ENCODE results near the gene KDM2B.

Gene KDM2B

GRCh38 chr12:121509339-121509738 is 71.5 kb downstream of the KDM2B start:
- Histone ChIP-seq H2BK15ac (ENCODE audit: low read depth, poor library complexity, severe bottlenecking) (no peak overlapping the region), H3K79me1 (replicated peaks; ENCODE audit: low read length, poor library complexity, severe bottlenecking) (no peaks in the 10 kb centered on the region), H3K9me3 (ENCODE audit: control insufficient read depth, low read length) (no peaks in the 10 kb centered on the region), H3K14ac (ENCODE audit: low read length in 2 of 2) (no peak overlapping the region), H3K18ac (ENCODE audit: low read depth in 1 of 2, low read length in 2 of 2) (no peak overlapping the region), H3K9ac (ENCODE audit: low read length) (no peak overlapping the region), H3K23ac (ENCODE audit: low read length in 2 of 2) (no peak overlapping the region), H2BK120ac (ENCODE audit: low read depth, low read length) (no peak overlapping the region), H4K8ac (ENCODE audit: low read length) (no peak overlapping the region), H2BK12ac (ENCODE audit: low read length in 2 of 2) (no peak overlapping the region), H4K91ac (ENCODE audit: low read length) (no peak overlapping the region), H3K4me1 (ENCODE audit: control insufficient read depth, insufficient read depth, low read depth, low read length) (peaks cover 7% of the 10 kb centered on the region), H3K4me3 (ENCODE audit: insufficient read depth in 1 of 2, low read depth in 1 of 2, low read length in 2 of 2) (no peak overlapping the region), H3K27me3 (ENCODE audit: control insufficient read depth in 1 of 2, insufficient read depth in 1 of 2, low read length in 2 of 2) (no peaks in the 10 kb centered on the region), H2BK5ac (ENCODE audit: low read depth, low read length, poor library complexity, severe bottlenecking) (no peak overlapping the region), H3K36me3 (ENCODE audit: control insufficient read depth in 1 of 2, insufficient read depth in 2 of 2, low read depth in 1 of 2, low read length in 2 of 2) (peaks cover 10 to 16% of the 10 kb centered on the region in 2 experiments), H2AFZ (ENCODE audit: low read depth, low read length) (no peak overlapping the region), H3K27ac (ENCODE audit: low read length, poor library complexity, severe bottlenecking) (no peak overlapping the region), H3K4ac (ENCODE audit: low read depth in 1 of 2, low read length in 2 of 2) (no peak overlapping the region), H3K4me2 (ENCODE audit: low read length, poor library complexity, severe bottlenecking) (no peak overlapping the region), H2AK5ac (ENCODE audit: low read length, severe bottlenecking) (no peak overlapping the region)
- 98% methylated on average over 16 of the region's 16 CpGs for WGBS
- DNase-seq, result no peak

DNA sequence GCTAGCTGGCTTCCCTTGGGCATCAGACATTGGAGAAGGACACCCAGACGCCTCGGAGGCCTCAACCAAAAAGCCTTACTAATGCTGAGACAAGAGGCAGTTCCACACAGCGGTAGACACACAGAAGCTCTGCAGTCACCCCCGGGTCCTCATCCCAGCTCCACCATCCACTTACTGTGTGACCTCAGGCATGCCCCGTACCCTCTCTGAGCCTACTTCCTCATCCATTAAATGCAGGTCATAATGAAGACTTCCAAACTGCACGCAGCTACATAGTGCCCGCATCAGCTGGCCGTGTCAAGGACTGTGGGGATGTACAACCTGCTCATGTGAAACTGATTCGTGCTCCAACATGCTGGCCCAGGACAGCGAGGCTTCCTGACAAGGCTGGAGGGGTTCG is 72.3 kb downstream of the KDM2B start:
- WGBS, result 96% methylated on average over 11 of the region's 11 CpGs
- no peak overlapping the region for H2AK5ac ChIP-seq (ENCODE audit: low read length, severe bottlenecking)

DNA sequence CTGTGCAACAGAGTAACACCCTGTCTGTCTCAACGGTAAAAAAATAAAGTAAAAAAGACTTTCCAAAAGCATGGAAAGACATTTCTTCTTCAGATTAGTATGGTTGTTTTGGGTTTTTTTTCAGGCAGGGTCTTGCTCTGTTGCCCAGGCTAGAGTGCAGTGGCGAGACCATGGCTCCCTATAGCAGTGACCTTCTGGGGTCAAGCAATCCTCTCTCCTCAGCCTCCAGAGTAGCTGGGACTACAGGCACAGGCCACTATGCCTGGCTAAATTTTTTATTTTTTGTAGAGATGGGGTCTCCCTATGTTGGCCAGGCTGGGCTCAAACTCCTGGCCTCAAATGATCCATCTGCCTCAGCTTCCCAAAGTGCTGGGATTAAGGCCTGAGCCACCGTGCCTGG is 72.8 kb downstream of the KDM2B start:
- 98% methylated on average over 3 of the region's 3 CpGs for WGBS
- no peak overlapping the region for H3K18ac ChIP-seq (ENCODE audit: low read depth in 1 of 2, low read length in 2 of 2)
- H3K27me3 ChIP-seq (ENCODE audit: control insufficient read depth in 1 of 2, insufficient read depth in 1 of 2, low read length in 2 of 2), result no peaks in the 10 kb centered on the region
- H2BK120ac ChIP-seq (ENCODE audit: low read depth, low read length), result no peak overlapping the region
- peaks cover 10 to 16% of the 10 kb centered on the region in 2 experiments for H3K36me3 ChIP-seq (ENCODE audit: control insufficient read depth in 1 of 2, insufficient read depth in 2 of 2, low read depth in 1 of 2, low read length in 2 of 2)
- no peak overlapping the region for H3K4me2 ChIP-seq (ENCODE audit: low read length, poor library complexity, severe bottlenecking)
- no peak overlapping the region for H3K14ac ChIP-seq (ENCODE audit: low read length in 2 of 2)
- no peak overlapping the region for H2BK15ac ChIP-seq (ENCODE audit: low read depth, poor library complexity, severe bottlenecking)
- no peak overlapping the region for H3K4ac ChIP-seq (ENCODE audit: low read depth in 1 of 2, low read length in 2 of 2)
- no peak overlapping the region for H2AFZ ChIP-seq (ENCODE audit: low read depth, low read length)
- H2BK5ac ChIP-seq (ENCODE audit: low read depth, low read length, poor library complexity, severe bottlenecking), result no peak overlapping the region
- DNase-seq, result no peak
- H3K79me1 ChIP-seq (replicated peaks; ENCODE audit: low read length, poor library complexity, severe bottlenecking), result no peaks in the 10 kb centered on the region
- no peak overlapping the region for H4K8ac ChIP-seq (ENCODE audit: low read length)
- H3K27ac ChIP-seq (ENCODE audit: low read length, poor library complexity, severe bottlenecking), result no peak overlapping the region
- H2BK12ac ChIP-seq (ENCODE audit: low read length in 2 of 2), result no peak overlapping the region
- no peak overlapping the region for H3K23ac ChIP-seq (ENCODE audit: low read length in 2 of 2)
- no peak overlapping the region for H3K9ac ChIP-seq (ENCODE audit: low read length)
- no peak overlapping the region for H2AK5ac ChIP-seq (ENCODE audit: low read length, severe bottlenecking)
- no peak overlapping the region for H4K91ac ChIP-seq (ENCODE audit: low read length)
- no peaks in the 10 kb centered on the region for H3K9me3 ChIP-seq (ENCODE audit: control insufficient read depth, low read length)
- peaks cover 7% of the 10 kb centered on the region for H3K4me1 ChIP-seq (ENCODE audit: control insufficient read depth, insufficient read depth, low read depth, low read length)
- no peak overlapping the region for H3K4me3 ChIP-seq (ENCODE audit: insufficient read depth in 1 of 2, low read depth in 1 of 2, low read length in 2 of 2)

More for the DNA sequence above, 72.3 kb downstream of the KDM2B start:
- DNase-seq, result no peak
- H4K91ac ChIP-seq (ENCODE audit: low read length), result no peak overlapping the region
- H4K8ac ChIP-seq (ENCODE audit: low read length), result no peak overlapping the region
- H3K27me3 ChIP-seq (ENCODE audit: control insufficient read depth in 1 of 2, insufficient read depth in 1 of 2, low read length in 2 of 2), result no peaks in the 10 kb centered on the region
- H3K18ac ChIP-seq (ENCODE audit: low read depth in 1 of 2, low read length in 2 of 2), result no peak overlapping the region
- H3K4ac ChIP-seq (ENCODE audit: low read depth in 1 of 2, low read length in 2 of 2), result no peak overlapping the region
- H3K4me2 ChIP-seq (ENCODE audit: low read length, poor library complexity, severe bottlenecking), result no peak overlapping the region
- no peak overlapping the region for H2BK120ac ChIP-seq (ENCODE audit: low read depth, low read length)
- no peak overlapping the region for H3K14ac ChIP-seq (ENCODE audit: low read length in 2 of 2)
- no peak overlapping the region for H3K4me3 ChIP-seq (ENCODE audit: insufficient read depth in 1 of 2, low read depth in 1 of 2, low read length in 2 of 2)
- H3K9me3 ChIP-seq (ENCODE audit: control insufficient read depth, low read length), result no peaks in the 10 kb centered on the region
- no peak overlapping the region for H3K23ac ChIP-seq (ENCODE audit: low read length in 2 of 2)
- peaks cover 7% of the 10 kb centered on the region for H3K4me1 ChIP-seq (ENCODE audit: control insufficient read depth, insufficient read depth, low read depth, low read length)
- no peak overlapping the region for H2BK12ac ChIP-seq (ENCODE audit: low read length in 2 of 2)
- H2AFZ ChIP-seq (ENCODE audit: low read depth, low read length), result no peak overlapping the region
- peaks cover 10 to 16% of the 10 kb centered on the region in 2 experiments for H3K36me3 ChIP-seq (ENCODE audit: control insufficient read depth in 1 of 2, insufficient read depth in 2 of 2, low read depth in 1 of 2, low read length in 2 of 2)
- H2BK5ac ChIP-seq (ENCODE audit: low read depth, low read length, poor library complexity, severe bottlenecking), result no peak overlapping the region
- H3K27ac ChIP-seq (ENCODE audit: low read length, poor library complexity, severe bottlenecking), result no peak overlapping the region
- H2BK15ac ChIP-seq (ENCODE audit: low read depth, poor library complexity, severe bottlenecking), result no peak overlapping the region
- H3K9ac ChIP-seq (ENCODE audit: low read length), result no peak overlapping the region
- no peaks in the 10 kb centered on the region for H3K79me1 ChIP-seq (replicated peaks; ENCODE audit: low read length, poor library complexity, severe bottlenecking)

- 95% methylated on average over 5 of the region's 8 CpGs for WGBS
Measured at GRCh38 chr12:121507245-121507644, 73.6 kb downstream of the KDM2B start.

More at GRCh38 chr12:121507245-121507644, 73.6 kb downstream of the KDM2B start:
- Histone ChIP-seq H3K18ac (ENCODE audit: low read depth in 1 of 2, low read length in 2 of 2) (no peak overlapping the region), H2BK12ac (ENCODE audit: low read length in 2 of 2) (no peak overlapping the region), H3K9ac (ENCODE audit: low read length) (no peak overlapping the region), H3K4me2 (ENCODE audit: low read length, poor library complexity, severe bottlenecking) (no peak overlapping the region), H2AFZ (ENCODE audit: low read depth, low read length) (no peak overlapping the region), H3K4ac (ENCODE audit: low read depth in 1 of 2, low read length in 2 of 2) (no peak overlapping the region), H3K4me3 (ENCODE audit: insufficient read depth in 1 of 2, low read depth in 1 of 2, low read length in 2 of 2) (no peak overlapping the region), H3K14ac (ENCODE audit: low read length in 2 of 2) (no peak overlapping the region), H3K4me1 (ENCODE audit: control insufficient read depth, insufficient read depth, low read depth, low read length) (peaks cover 2% of the 10 kb centered on the region), H2BK5ac (ENCODE audit: low read depth, low read length, poor library complexity, severe bottlenecking) (no peak overlapping the region), H4K91ac (ENCODE audit: low read length) (no peak overlapping the region), H3K27me3 (ENCODE audit: control insufficient read depth in 1 of 2, insufficient read depth in 1 of 2, low read length in 2 of 2) (no peaks in the 10 kb centered on the region), H2AK5ac (ENCODE audit: low read length, severe bottlenecking) (no peak overlapping the region), H3K23ac (ENCODE audit: low read length in 2 of 2) (no peak overlapping the region), H2BK15ac (ENCODE audit: low read depth, poor library complexity, severe bottlenecking) (no peak overlapping the region), H4K8ac (ENCODE audit: low read length) (no peak overlapping the region), H3K9me3 (ENCODE audit: control insufficient read depth, low read length) (no peaks in the 10 kb centered on the region), H3K36me3 (ENCODE audit: control insufficient read depth in 1 of 2, insufficient read depth in 2 of 2, low read depth in 1 of 2, low read length in 2 of 2) (peaks cover 10 to 16% of the 10 kb centered on the region in 2 experiments), H3K27ac (ENCODE audit: low read length, poor library complexity, severe bottlenecking) (no peak overlapping the region), H2BK120ac (ENCODE audit: low read depth, low read length) (no peak overlapping the region), H3K79me1 (replicated peaks; ENCODE audit: low read length, poor library complexity, severe bottlenecking) (no peaks in the 10 kb centered on the region)
- DNase-seq, result no peak
